Endothelial cell of umbilical vein (primary cell): ENCODE results near the gene PHF2. TPM values are rescaled to one million over a fixed set of nuclear protein-coding genes. Genes with fewer than 3 reads are reported as not detected.

ENCODE experiments used
- BruUV-seq: library from RNA; stranded (reverse); fragments of 400-500 nt; replicated peaks from 2 replicates; lab custom pipeline; 2021; lab: Mats Ljungman, UMichigan
- CTCF ChIA-PET: fragments of 300-600, 350-600 bp; sonication (Branson Sonifier 250); formaldehyde crosslinking; loops from one replicate; lab custom pipeline; 2021; ENCODE audit warnings: antibody characterized with exemption, inconsistent platforms; lab: Charles Lee
- POLR2A ChIA-PET: fragments of 300-600, 350-600 bp; sonication (Branson Sonifier 250); formaldehyde crosslinking; loops from one replicate; lab custom pipeline; 2021; ENCODE audit warnings: antibody characterized with exemption, inconsistent platforms; lab: Charles Lee
- DNase-seq: peaks from one replicate; pipeline ENCODE4 v3.0.0-alpha.2; 2011; ENCODE audit warnings: low read depth, low spot score
- FAIRE-seq: peaks from 2 replicates; lab custom pipeline; 2011; peaks lifted over from hg19 to GRCh38; lab: Jason Lieb, UNC
- H2AFZ ChIP-seq: 2 replicates; pipeline ENCODE4 v1.6.0; 2012; ENCODE audit warnings: low read depth, low read length, control low read depth, inconsistent platforms
- H3K27ac ChIP-seq: 2 replicates; pipeline ENCODE4 v1.5.1; 2011; ENCODE audit warnings: low read depth, mild to moderate bottlenecking, control low read depth, low read length, moderate library complexity; ENCODE audit not compliant: insufficient read depth
- H3K27me3 ChIP-seq, 2 experiments: 2 replicates each; pipeline versions ENCODE4 v1.6.0 to v1.6.1; 2011; ENCODE audit warnings: low read length in 2 of 2, mixed read lengths in 1 of 2; ENCODE audit not compliant: control insufficient read depth in 2 of 2, insufficient read depth in 2 of 2
- H3K36me3 ChIP-seq, 2 experiments: 2 replicates in 1 of 2; 3 replicates in 1 of 2; pipeline ENCODE4 v1.5.1; 2011; ENCODE audit warnings: low read length in 2 of 2, mild to moderate bottlenecking in 1 of 2, moderate library complexity in 1 of 2; ENCODE audit not compliant: control insufficient read depth in 2 of 2, insufficient read depth in 2 of 2; ENCODE audit errors: extremely low read depth in 1 of 2
- H3K4me1 ChIP-seq: 3 replicates; pipeline ENCODE4 v1.5.1; 2011; ENCODE audit warnings: mild to moderate bottlenecking, low read length; ENCODE audit not compliant: control insufficient read depth, insufficient read depth; ENCODE audit errors: extremely low read depth
- H3K4me2 ChIP-seq: 2 replicates; pipeline ENCODE4 v1.6.1; 2011; ENCODE audit warnings: low read length, control low read depth, mixed read lengths; ENCODE audit not compliant: insufficient read depth
- H3K4me3 ChIP-seq, 3 experiments: fragments of 200-600 bp in 1 of 3; sonication (generic), shearing (Covaris generic) in 1 of 3; replicated peaks in 1 of 3; 2 replicates each; pipeline ENCODE4 v1.5.1; 2011 to 2016; ENCODE audit warnings: control low read depth in 3 of 3, low read length in 3 of 3, mild to moderate bottlenecking in 2 of 3, inconsistent platforms in 1 of 3, low read depth in 1 of 3, moderate library complexity in 1 of 3; ENCODE audit not compliant: insufficient read depth in 1 of 3
- H3K79me2 ChIP-seq: 2 replicates; pipeline ENCODE4 v1.6.0; 2012; ENCODE audit warnings: low read length, inconsistent platforms; ENCODE audit not compliant: control insufficient read depth, insufficient read depth
- H3K9ac ChIP-seq: replicated peaks from 2 replicates; pipeline ENCODE3; 2011; ENCODE audit warnings: low read length, control low read depth; ENCODE audit not compliant: insufficient read depth; ENCODE audit errors: extremely low read depth
- H3K9me1 ChIP-seq: replicated peaks from 3 replicates; pipeline ENCODE4 v1.6.0; 2011; ENCODE audit warnings: mild to moderate bottlenecking, low read length; ENCODE audit not compliant: control insufficient read depth, insufficient read depth; ENCODE audit errors: extremely low read depth
- H3K9me3 ChIP-seq: replicated peaks from 2 replicates; pipeline ENCODE4 v1.5.1; 2012; ENCODE audit warnings: low read length, inconsistent platforms; ENCODE audit not compliant: control insufficient read depth, insufficient read depth
- H4K20me1 ChIP-seq: replicated peaks from 2 replicates; pipeline ENCODE3; 2011; ENCODE audit warnings: mild to moderate bottlenecking, low read length; ENCODE audit not compliant: control insufficient read depth, insufficient read depth; ENCODE audit errors: extremely low read depth
- EZH2 ChIP-seq: IDR thresholded peaks from 2 replicates; pipeline ENCODE4 v1.6.1; 2012; ENCODE audit warnings: borderline replicate concordance, low read depth, mild to moderate bottlenecking, moderate library complexity, low read length, inconsistent platforms; ENCODE audit not compliant: severe bottlenecking
- FOS ChIP-seq: IDR thresholded peaks from 2 replicates; pipeline ENCODE4 v1.6.1; 2011; ENCODE audit warnings: mild to moderate bottlenecking, low read length, moderate library complexity, borderline replicate concordance; ENCODE audit not compliant: insufficient read depth
- GATA2 ChIP-seq: IDR thresholded peaks from 2 replicates; pipeline ENCODE4 v1.7.0; 2011; ENCODE audit warnings: low read depth, mild to moderate bottlenecking, moderate library complexity, mixed read lengths, low read length; ENCODE audit not compliant: insufficient read length, insufficient read depth
- JUN ChIP-seq: IDR thresholded peaks from 2 replicates; pipeline ENCODE4 v1.6.1; 2011; ENCODE audit warnings: borderline replicate concordance, low read depth; ENCODE audit not compliant: insufficient read length, insufficient read depth
- MYC ChIP-seq: IDR thresholded peaks from one replicate; pipeline ENCODE4 v1.6.1; 2011; ENCODE audit warnings: mild to moderate bottlenecking, low read depth, low read length
- POLR2A ChIP-seq: IDR thresholded peaks from 2 replicates; pipeline ENCODE4 v1.6.1; 2012; ENCODE audit warnings: low read depth, mild to moderate bottlenecking, control low read depth, low read length
- POLR2AphosphoS5 ChIP-seq: IDR thresholded peaks from 2 replicates; pipeline ENCODE4 v1.6.1; 2012; ENCODE audit warnings: low read depth, mild to moderate bottlenecking, control low read depth, low read length, moderate library complexity; ENCODE audit not compliant: insufficient read depth
- dilution Hi-C: fragments of 300-500 bp; cut with MboI; formaldehyde crosslinking; loops from one replicate; pipeline ENCODE4 v1.15.0; 2019; ENCODE audit warnings: low sequenced_read_pairs; ENCODE audit not compliant: extremely low pct_ligation_motif_present
- intact Hi-C: fragments of 100-400 bp; cut with micrococcal nuclease; formaldehyde crosslinking; loops from one replicate; pipeline ENCODE4 v1.10.0; 2022
- polyA plus RNA-seq, 4 experiments: library from polyadenylated mRNA; depleted of rRNA in 3 of 4; stranded (reverse) in 3 of 4; unstranded in 1 of 4; fragments of >200 nt; gene quantifications; 2 replicates each; pipeline versions ENCODE4 v1.2.1 to v1.2.3, GENCODE V29; 2011 to 2012; ENCODE audit warnings: missing spikeins in 1 of 4
- total RNA-seq: library from RNA; stranded (reverse); gene quantifications from 2 replicates; pipeline ENCODE4 v1.2.3, GENCODE V29; 2021
- TF ChIP-seq, protein P1 (sequence below): IDR thresholded peaks from 2 replicates; pipeline ENCODE4 v1.6.1; 2011; ENCODE audit not compliant: insufficient read depth, insufficient read length
- TF ChIP-seq, protein P2 (sequence below), 2 donors: IDR thresholded peaks; 1 replicate in 1 of 2; 2 replicates in 1 of 2; pipeline ENCODE4 v1.5.1; 2011; ENCODE audit warnings: low read length in 2 of 2, mild to moderate bottlenecking in 2 of 2, moderate library complexity in 2 of 2, control low read depth in 1 of 2, inconsistent platforms in 1 of 2, low read depth in 1 of 2; ENCODE audit not compliant: insufficient read depth in 1 of 2; ENCODE audit errors: extremely low read depth in 1 of 2

Gene PHF2
- total and polyA plus RNA-seq, 2 donors (not counting 3 experiments of a cell fraction or from before 2014, with no cell fraction given), result 9.8 to 22.5 TPM

DNA sequence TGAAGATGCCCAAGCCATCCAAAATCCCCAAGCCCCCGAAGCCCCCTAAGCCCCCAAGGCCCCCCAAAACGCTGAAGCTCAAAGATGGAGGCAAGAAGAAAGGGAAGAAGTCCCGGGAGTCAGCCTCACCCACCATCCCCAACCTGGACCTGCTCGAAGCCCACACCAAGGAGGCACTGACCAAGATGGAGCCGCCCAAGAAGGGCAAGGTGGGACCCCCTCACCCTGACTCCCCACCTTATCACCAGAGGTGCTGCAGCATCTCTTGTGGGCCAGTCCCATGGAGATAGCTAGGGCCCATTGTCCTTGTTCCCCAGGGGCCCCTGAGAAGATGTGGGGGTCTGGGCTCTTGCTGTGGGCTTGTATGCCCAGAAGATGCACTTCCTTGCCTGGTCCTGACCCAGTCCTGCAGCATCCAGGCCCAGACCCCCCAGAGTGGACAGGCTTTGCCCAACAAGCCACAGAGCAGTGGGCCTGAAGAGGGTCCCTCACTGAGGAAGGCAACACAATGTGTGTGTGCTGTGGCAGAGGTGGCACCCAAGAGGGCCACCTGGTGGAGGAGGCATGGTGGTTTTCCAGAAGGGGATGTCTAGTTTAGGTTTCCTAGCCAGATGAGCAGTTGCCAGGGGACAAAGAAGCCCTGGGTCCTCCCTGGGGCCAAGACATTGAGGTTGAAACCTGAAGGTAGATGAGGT is 84.1 kb downstream of the PHF2 start:
- no peak for DNase-seq
- Histone ChIP-seq H4K20me1 (no peaks in the 10 kb centered on the region), H3K27me3 (no peaks in the 10 kb centered on the region), H3K9me3 (no peaks in the 10 kb centered on the region), H3K27ac (no peak overlapping the region), H3K9ac (no peak overlapping the region), H3K4me3 (no peak overlapping the region), H3K36me3 (peaks cover 0 to 28% of the 10 kb centered on the region in 2 experiments), H3K9me1 (no peaks in the 10 kb centered on the region), H3K4me2 (no peak overlapping the region), H2AFZ (no peak overlapping the region), H3K79me2 (no peaks in the 10 kb centered on the region), H3K4me1 (no peaks in the 10 kb centered on the region)
- no TSS peak for BruUV-seq
- intact Hi-C loops, result no loop called here
- FAIRE-seq, result no peak
- TF ChIP-seq, protein P1, sequence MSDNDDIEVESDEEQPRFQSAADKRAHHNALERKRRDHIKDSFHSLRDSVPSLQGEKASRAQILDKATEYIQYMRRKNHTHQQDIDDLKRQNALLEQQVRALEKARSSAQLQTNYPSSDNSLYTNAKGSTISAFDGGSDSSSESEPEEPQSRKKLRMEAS, result no peak
- TF ChIP-seq JUN (no peak), GATA2 (no peak), POLR2A (no peak), FOS (no peak), EZH2 (no peak), POLR2AphosphoS5 (no peak), MYC (no peak)
- TF ChIP-seq, protein P2, sequence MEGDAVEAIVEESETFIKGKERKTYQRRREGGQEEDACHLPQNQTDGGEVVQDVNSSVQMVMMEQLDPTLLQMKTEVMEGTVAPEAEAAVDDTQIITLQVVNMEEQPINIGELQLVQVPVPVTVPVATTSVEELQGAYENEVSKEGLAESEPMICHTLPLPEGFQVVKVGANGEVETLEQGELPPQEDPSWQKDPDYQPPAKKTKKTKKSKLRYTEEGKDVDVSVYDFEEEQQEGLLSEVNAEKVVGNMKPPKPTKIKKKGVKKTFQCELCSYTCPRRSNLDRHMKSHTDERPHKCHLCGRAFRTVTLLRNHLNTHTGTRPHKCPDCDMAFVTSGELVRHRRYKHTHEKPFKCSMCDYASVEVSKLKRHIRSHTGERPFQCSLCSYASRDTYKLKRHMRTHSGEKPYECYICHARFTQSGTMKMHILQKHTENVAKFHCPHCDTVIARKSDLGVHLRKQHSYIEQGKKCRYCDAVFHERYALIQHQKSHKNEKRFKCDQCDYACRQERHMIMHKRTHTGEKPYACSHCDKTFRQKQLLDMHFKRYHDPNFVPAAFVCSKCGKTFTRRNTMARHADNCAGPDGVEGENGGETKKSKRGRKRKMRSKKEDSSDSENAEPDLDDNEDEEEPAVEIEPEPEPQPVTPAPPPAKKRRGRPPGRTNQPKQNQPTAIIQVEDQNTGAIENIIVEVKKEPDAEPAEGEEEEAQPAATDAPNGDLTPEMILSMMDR (IDR thresholded peaks at IDR 0.05; ENCODE audit: extremely low read depth in 1 of 2, insufficient read depth in 1 of 2, low read depth in 1 of 2, low read length in 2 of 2), result no peak
- ChIA-PET CTCF (no interaction called here), POLR2A (no interaction called here)
- dilution Hi-C loops, result no loop called here
